K562 (cell line): ENCODE data around the gene CBLIF. TPM values are rescaled to one million over a fixed set of nuclear protein-coding genes. Genes with fewer than 3 reads are reported as not detected.

ENCODE experiments used
- AFF4 ChIP-seq: sonication (generic); formaldehyde crosslinking; IDR thresholded peaks from 2 replicates; pipeline ENCODE4 v1.8.0; 2023; ENCODE audit warnings: mild to moderate bottlenecking, missing genetic modification reagents
- ARID3B ChIP-seq: fragments of 250-450 bp; sonication (Bioruptor Pico); IDR thresholded peaks from 2 replicates; pipeline ENCODE4 v1.4.0; 2020; ENCODE audit warnings: borderline replicate concordance
- CHD2 ChIP-seq: IDR thresholded peaks from 2 replicates; pipeline ENCODE4 v1.6.1; 2011; ENCODE audit warnings: low read depth, low read length
- HDAC8 ChIP-seq: fragments of 450-650 bp; IDR thresholded peaks from 2 replicates; pipeline ENCODE4 v1.6.1; 2016; ENCODE audit warnings: mild to moderate bottlenecking, missing genetic modification characterization, moderate library complexity, missing compliant biosample characterization
- MXI1 ChIP-seq: IDR thresholded peaks from 2 replicates; pipeline ENCODE4 v1.6.1; 2011; ENCODE audit warnings: low read depth, mild to moderate bottlenecking, improper control_type of control experiment, low read length
- PTRF ChIP-seq: fragments of 450-650 bp; IDR thresholded peaks from 2 replicates; pipeline ENCODE4 v1.6.1; 2016; ENCODE audit warnings: mild to moderate bottlenecking, missing genetic modification characterization, missing compliant biosample characterization
- RBM39 ChIP-seq: fragments of 200-400 bp; formaldehyde crosslinking; optimal IDR thresholded peaks from 2 replicates; pipeline ENCODE3; 2018; ENCODE audit warnings: low read depth, low read length
- RREB1 ChIP-seq: fragments of 250-450 bp; sonication (Bioruptor Pico); IDR thresholded peaks from 2 replicates; pipeline ENCODE4 v1.4.0; 2020
- STAT5A ChIP-seq: IDR thresholded peaks from 2 replicates; pipeline ENCODE4 v1.6.1; 2012; ENCODE audit warnings: low read length, inconsistent platforms, borderline replicate concordance
- TARDBP ChIP-seq: fragments of 450-650 bp; IDR thresholded peaks from 2 replicates; pipeline ENCODE4 v1.6.1; 2016
- U2AF2 ChIP-seq: fragments of 200-400 bp; formaldehyde crosslinking; optimal IDR thresholded peaks from 2 replicates; pipeline ENCODE3; 2017; ENCODE audit warnings: low read depth, mild to moderate bottlenecking, low read length
- ZFP30 ChIP-seq: fragments of 250-450 bp; sonication (Bioruptor Pico); IDR thresholded peaks from 2 replicates; pipeline ENCODE4 v1.8.0; 2022; ENCODE audit warnings: moderate library complexity, mild to moderate bottlenecking, inconsistent platforms, borderline replicate concordance
- ZNF165 ChIP-seq: fragments of 250-450 bp; sonication (Bioruptor Pico); IDR thresholded peaks from 2 replicates; pipeline ENCODE4 v1.4.0; 2020; ENCODE audit warnings: borderline replicate concordance
- ZNF354B ChIP-seq: fragments of 250-450 bp; sonication (Bioruptor Pico); IDR thresholded peaks from 2 replicates; pipeline ENCODE4 v1.4.0; 2020
- polyA plus RNA-seq, 8 experiments: library from polyadenylated mRNA; depleted of rRNA in 4 of 8; stranded (reverse) in 5 of 8; unstranded in 3 of 8; fragments of >200 nt; fragmentation: Nextera tagmentation in 2 of 8; fragmentation: Illumina TruSeq in 1 of 8; extraction: Ambion mirVana in 2 of 8; extraction: Trizol in 1 of 8; gene quantifications; 2 replicates each; pipeline versions ENCODE4 v1.2.1 to v1.2.3, GENCODE V29; 2011 to 2014; ENCODE audit warnings: inconsistent platforms in 1 of 8, missing spikeins in 1 of 8
- total RNA-seq, 7 experiments: library from RNA; depleted of rRNA in 6 of 7; stranded (reverse); fragments of >200 nt in 6 of 7; fragmentation: Illumina TruSeq in 2 of 7; extraction: Trizol in 2 of 7; gene quantifications; 2 replicates each; pipeline versions ENCODE4 v1.2.1 to v1.2.3, GENCODE V29; 2011 to 2021; ENCODE audit warnings: low replicate concordance in 1 of 7
- TF ChIP-seq, protein P1 (sequence below): sonication (generic); formaldehyde crosslinking; IDR thresholded peaks from 2 replicates; pipeline ENCODE4 v1.8.0; 2022; ENCODE audit warnings: mild to moderate bottlenecking, low read depth, missing genetic modification reagents

CBLIF gene
- total and polyA plus RNA-seq, 9 of the 15 experiments (the other 6 are each of a cell fraction or from before 2014, with no cell fraction given): 0.07 to 0.83 (median 0.54) TPM

DNA sequence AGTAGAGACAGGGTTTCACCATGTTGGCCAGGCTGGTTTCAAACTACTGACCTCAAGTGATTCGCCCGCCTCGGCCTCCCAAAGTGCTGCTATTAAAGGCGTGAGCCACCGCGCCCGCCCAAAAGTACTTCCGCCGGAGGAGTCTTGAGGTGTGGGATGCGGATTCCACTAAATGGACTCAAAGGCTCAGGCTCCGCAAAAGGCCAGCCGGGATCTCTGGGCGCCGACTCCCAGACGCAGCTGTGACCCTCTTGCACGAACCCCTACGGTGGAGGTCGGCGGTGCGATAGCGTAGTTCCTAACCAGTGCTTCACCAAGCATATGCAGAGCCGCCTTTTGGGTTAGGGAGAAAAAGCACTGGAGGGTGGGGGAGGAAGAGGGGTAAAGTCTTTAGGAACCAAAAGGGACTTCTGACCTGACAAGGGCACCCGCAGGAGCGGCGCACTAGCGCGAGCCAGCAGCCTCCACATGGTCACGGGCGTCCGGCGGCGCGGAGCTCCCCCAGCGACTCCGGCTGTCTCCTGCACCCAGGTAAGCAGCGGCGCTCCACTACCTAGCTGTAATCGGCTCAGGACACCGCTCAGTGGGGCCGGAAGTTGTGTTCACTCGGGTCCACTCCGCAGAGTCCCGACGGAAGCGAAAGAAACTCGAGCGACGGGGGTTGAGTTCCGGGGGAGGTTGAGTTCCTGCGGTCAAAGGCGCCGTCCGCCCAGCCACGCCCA, 34.9 kb downstream of the CBLIF start, which contains the start of gene MRPL16 (continued):
- TF ChIP-seq RBM39: peak; percentile 58
- TF ChIP-seq, protein P1, sequence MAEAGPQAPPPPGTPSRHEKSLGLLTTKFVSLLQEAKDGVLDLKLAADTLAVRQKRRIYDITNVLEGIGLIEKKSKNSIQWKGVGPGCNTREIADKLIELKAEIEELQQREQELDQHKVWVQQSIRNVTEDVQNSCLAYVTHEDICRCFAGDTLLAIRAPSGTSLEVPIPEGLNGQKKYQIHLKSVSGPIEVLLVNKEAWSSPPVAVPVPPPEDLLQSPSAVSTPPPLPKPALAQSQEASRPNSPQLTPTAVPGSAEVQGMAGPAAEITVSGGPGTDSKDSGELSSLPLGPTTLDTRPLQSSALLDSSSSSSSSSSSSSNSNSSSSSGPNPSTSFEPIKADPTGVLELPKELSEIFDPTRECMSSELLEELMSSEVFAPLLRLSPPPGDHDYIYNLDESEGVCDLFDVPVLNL: no peak
- 0 out of 2 replicates have a peak, but pooled peaks have one; percentile 61 for TF ChIP-seq AFF4 (CRISPR knock-in tag)
- no peak for TF ChIP-seq PTRF (tag)
- no peak for TF ChIP-seq ZFP30 (CRISPR knock-in tag)
- no peak for TF ChIP-seq MXI1
- no peak for TF ChIP-seq ARID3B (CRISPR knock-in tag)
- no peak for TF ChIP-seq CHD2
- peak; percentile 20; the same call in 1 of the 2 replicates for TF ChIP-seq STAT5A
- TF ChIP-seq ZNF165: no peak
- TF ChIP-seq RREB1 (CRISPR knock-in tag): no peak
- no peak for TF ChIP-seq U2AF2
- TF ChIP-seq HDAC8: peak; percentile 32; the same call in 1 of the 2 replicates
- TF ChIP-seq TARDBP: no peak
- TF ChIP-seq ZNF354B (CRISPR knock-in tag): no peak
